Left colon (tissue), 2 donors: ENCODE measurements around the gene PAQR7. TPM values are rescaled to one million over a fixed set of nuclear protein-coding genes. Genes with fewer than 3 reads are reported as not detected.
A peak's percentile ranks its signal among the peaks of the same experiment; 100 is the strongest.

Experiments used
- ATAC-seq: fragments of 200-7000 bp; cut with Tn5 transposase; one replicate; pipeline ENCODE4 v1.9.1; 2020; ENCODE audit warnings: mild to moderate bottlenecking, moderate library complexity
- DNase-seq, 2 donors: peaks; one replicate each; pipeline ENCODE4 v3.0.0-alpha.2; 2020
- intact Hi-C, 2 donors: fragments of 100-400 bp; cut with DNase I in 1 of 2; cut with micrococcal nuclease in 1 of 2; formaldehyde crosslinking; loops; one replicate each; pipeline versions ENCODE4 v1.11.2 to v1.14.0; 2022; cut with DNase I, micrococcal nuclease
- total RNA-seq, 2 donors: library from RNA; stranded (reverse); fragmentation: NEBNext Ultra II Directional; extraction: Animal tissue kit (Norgen Biotek cat#: 25700); gene quantifications; one replicate each; pipeline ENCODE4 v1.2.1, GENCODE V29; 2021
- donor health status: DM: no; HTN: no; CAD: no.
- donor health status: DM: yes; HTN: yes; CAD: no.

PAQR7 gene
- total RNA-seq, 2 donors from 2014 or later: 2.3 to 3.3 TPM

DNA sequence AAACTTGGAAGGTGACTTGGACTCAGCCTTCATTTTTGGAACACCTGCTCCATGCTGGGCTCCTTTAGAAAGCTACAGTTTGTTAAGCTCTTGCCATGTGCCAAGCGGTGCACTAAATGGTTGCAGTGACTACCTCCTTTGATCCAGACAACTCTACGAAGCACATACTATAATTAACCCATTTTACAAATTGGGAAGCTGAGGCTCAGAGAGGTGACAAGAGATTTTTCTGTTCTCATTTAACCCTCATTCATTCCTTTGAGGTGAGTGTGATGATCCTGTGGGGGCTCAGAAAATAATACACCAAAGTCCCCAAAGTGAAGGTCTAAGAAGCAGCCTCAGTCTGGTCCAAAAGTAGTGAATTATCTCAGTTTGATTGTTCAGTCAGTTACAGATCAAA, 1.6 kb upstream of the PAQR7 start:
- intact Hi-C loops: no loop called here
- no peak for ATAC-seq
- DNase-seq: no peak

DNA sequence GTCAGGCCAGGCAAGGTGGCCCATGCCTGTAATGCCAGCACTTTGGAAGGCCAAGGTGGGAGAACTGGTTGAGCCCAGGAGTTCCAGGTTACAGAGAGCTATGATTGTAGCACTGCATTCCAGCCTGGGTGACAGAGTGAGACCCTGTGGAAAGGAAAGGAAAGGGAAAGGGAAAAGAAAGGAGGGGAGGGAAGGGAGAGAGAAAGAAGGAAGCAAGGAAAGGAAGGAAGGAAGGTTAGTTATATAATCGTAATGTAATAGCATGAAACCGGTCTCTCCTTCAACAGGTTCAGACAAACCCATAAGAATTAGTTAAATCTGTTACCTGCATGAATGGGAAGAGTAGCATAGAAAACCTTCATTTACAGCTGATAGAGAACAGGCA, 1.2 kb upstream of the PAQR7 start:
- DNase-seq: no peak
- no peak for ATAC-seq
- intact Hi-C loops: no loop called here

GRCh38 chr1:25875856-25876692, 566 bp upstream of the PAQR7 start:
- intact Hi-C loops: no loop called here
- DNase-seq: no peak

GRCh38 chr1:25874635-25875153, 814 bp downstream of the PAQR7 start:
- ATAC-seq (peak; percentile 2), DNase-seq (no peak)
- intact Hi-C loops: no loop called here

More at GRCh38 chr1:25875856-25876692, 566 bp upstream of the PAQR7 start:
- ATAC-seq: peak; percentile 28

- no peak for ATAC-seq
- no peak for DNase-seq
- intact Hi-C loops: no loop called here
Measured at GRCh38 chr1:25874209-25874608, 1.3 kb downstream of the PAQR7 start.

DNA sequence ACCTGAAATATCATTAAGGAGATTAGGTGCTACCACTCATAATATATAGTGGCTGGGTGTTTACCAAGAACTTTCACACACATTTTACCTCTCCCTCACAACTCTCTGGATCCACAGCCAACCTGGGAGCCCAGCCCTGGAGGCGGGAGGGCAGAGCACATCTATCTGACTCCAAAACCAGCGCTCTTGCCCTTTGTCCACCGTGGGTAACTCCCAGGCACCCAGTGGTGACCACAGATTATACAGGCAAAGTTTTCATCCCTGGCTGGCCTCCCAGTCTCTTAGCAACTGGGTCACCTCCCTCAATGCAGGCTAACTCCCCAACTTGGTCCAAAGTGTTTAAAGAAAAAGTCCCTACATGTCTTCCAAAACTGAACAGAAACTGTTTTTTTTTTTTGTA, 2.4 kb downstream of the PAQR7 start:
- ATAC-seq (peak; percentile 38), DNase-seq (no peak)
- intact Hi-C loops: no loop called here

DNA sequence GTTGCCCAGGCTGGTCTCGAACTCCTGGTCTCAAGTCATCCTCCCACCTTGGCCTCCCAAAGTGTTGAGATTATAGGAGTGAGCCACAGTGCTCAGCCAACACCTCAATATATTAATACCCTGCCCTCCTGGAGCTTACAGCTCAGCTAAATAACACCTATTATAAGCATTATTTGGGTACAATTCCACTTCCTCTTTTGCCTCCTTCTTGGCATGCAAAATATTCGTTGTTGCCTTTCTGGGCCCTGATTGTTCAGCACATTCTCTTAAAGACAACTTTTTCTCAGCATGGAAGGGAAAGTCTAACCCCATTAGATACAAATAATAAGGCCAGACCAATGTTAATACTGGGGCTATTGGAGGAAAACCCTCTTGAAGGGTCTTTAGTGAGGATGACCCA, 2.8 kb downstream of the PAQR7 start:
- intact Hi-C loops: no loop called here
- ATAC-seq: no peak
- no peak for DNase-seq

- no peak for ATAC-seq
Measured at GRCh38 chr1:25871704-25872494, 3.6 kb downstream of the PAQR7 start.

DNA sequence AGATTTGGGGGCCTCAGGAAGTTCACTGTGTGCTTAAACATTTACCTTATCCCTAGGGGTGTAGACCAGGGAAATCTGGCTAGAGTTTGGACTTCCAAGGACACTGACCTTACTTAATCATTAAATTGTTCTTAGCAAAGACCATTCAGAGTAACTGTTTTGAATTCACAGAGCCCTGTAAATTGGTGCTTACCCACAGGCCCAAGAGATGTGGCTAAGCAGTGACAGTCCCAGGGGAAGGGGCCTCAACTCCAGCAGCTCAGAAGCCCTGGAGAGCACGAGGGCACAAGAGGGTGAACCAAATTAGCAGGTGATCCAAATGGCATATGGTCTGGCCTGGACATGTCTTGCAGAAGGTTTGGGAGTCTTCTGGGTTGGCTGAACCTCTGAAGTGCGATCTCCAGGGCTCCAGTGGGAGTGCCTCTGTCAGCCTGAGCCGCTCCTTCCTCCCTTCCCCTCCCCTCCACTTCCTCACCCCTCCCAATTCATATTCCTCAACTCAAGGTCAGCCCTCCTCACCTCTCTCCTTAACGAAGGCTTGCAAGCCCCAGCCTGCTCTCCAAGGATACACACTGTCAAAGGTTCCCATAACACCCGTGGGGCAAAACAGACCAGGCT, 4.3 kb downstream of the PAQR7 start:
- ATAC-seq (peak; percentile 44), DNase-seq (no peak)
- intact Hi-C loops: no loop called here

More at GRCh38 chr1:25871704-25872494, 3.6 kb downstream of the PAQR7 start:
- DNase-seq: no peak
- intact Hi-C loops: no loop called here

DNA sequence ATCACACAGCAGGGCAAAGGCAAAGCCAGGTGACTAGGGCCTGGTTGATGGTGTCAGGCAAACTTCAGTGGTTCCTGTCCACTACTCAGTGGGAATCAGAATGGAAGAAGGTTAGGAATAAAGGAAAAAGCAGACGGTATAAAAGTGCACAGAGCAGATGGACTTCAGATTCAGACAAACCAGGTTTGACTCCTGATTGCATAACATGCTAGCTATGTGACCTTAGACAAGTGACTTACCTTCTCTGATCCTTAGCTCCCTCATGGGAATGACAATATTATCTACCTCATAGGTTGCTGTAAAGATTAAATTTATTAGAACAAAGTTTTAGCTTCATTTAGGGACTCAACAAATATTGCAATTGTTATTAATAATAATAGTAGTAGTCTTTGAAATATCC, 4.9 kb downstream of the PAQR7 start:
- ATAC-seq (no peak), DNase-seq (no peak)
- intact Hi-C loops: no loop called here

GRCh38 chr1:25869909-25870606, 5.5 kb downstream of the PAQR7 start:
- DNase-seq: no peak
- ATAC-seq: no peak
- intact Hi-C loops: no loop called here

DNA sequence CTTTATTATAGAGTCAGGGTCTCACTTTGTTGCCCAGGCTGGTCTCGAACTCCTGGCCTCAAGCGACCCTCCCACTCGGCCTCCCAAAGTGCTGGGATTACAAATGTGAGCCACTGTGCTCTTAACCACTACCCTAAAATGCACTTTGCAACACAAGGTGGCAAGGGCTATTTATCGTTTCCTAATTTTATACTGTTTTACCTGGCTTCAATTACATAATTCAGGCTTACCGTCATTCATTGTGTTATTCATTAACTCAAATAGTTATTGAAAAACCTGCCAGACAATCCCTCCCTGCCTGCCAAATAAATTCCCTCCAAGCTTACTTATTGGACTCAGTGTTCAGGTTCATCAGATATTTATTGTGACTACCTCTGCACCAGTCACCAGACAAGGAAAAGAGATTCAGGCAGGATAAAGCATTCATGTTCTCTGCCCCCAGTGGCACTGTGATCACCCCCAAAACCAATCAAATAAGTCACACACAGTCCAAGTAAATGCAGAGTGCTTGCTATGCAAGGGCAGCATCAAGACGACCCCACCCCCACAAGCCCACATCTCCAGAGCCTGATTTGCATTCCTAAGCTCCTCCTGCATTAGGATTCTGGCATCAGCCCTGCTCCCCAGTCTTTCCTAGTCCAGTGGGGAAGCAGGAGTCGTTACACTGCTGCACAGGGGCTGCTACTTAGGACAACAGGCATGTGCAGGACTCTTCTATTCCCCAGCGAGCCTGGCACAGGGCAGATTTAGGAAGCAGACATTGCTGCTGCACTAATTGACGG, 8.1 kb downstream of the PAQR7 start:
- intact Hi-C loops: no loop called here
- peak; percentile 71 for ATAC-seq

DNA sequence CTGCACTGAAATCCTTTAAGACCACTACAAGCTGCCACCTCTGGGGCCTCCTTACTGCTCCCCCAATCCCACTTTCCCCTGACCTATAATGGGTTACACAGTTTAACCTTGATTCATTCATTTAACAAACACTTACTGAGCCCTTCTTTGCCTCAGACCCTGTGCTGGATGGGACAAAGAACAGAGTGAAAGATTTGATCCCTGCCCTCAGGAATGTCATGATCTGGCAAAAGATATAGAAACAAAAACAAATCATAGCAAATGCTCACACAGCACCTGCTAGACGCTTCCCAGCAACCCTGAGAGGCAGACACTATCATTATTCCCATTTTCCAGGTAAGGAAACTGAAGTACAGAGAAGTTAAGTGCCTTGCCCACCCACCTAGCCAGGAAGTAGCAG, 9.2 kb downstream of the PAQR7 start:
- ATAC-seq (no peak), DNase-seq (no peak)
- intact Hi-C loops: no loop called here

More for the DNA sequence above, 8.1 kb downstream of the PAQR7 start:
- DNase-seq: no peak

DNA sequence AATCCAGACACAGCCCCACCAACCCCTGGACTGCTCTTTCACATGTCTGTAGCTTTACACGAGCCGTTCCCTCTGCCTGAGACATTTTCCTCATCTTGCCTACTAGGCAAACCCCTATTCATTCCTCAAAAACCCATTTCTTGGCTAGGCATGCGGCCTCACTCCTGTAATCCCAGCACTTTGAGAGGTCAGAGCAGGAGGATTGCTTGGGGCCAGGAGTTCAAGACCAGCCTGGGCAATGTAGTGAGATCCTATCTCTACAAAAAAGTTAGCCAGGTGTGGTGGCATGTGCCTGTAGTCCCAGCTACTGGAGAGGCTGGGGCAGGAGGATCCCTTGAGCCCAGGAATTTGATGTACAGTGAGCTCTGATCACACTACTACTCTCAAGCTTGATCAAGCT, 11.1 kb downstream of the PAQR7 start:
- intact Hi-C loops: no loop called here
- DNase-seq (no peak), ATAC-seq (no peak)

DNA sequence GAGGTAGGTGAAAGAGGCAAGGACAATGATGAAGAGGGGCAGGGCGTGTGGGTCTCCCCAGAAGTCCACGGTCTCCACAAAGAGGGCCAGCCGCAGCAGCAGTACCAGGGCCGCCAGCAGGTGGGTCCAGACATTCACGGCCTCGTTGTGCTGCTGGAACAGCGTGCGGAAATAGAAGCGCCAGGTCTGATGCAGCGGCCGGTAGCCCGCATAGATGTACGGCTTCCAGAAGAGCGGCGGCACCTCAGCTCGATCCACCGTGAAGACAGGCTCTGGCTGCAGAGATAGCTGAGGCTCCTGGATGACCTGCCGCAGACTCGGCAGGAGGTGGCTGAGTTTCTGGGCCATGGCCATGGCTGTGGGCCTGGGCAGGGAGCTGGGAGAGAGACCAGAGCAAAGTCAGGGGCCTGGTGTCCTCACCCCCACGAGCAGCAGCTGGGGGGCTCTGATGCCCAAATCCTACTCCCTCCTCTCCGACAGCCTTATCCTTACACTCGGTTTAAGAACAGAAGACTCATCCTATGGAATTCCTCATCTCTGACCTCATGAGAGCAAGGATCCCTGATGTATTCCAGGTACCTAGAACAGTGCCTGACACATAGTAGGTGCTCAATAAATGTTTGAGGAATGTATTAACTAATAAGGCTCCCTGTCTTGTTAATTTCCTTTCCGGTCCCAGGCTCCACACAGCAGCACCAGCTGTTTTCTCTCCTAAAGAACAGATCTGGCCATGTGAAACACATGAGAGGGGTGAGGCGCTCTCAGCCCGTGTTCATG, 11.8 kb downstream of the PAQR7 start:
- intact Hi-C loops: no loop called here
- no peak for ATAC-seq
- DNase-seq: no peak

GRCh38 chr1:25862785-25863485, 12.6 kb downstream of the PAQR7 start:
- intact Hi-C loops: no loop called here
- no peak for DNase-seq
- ATAC-seq: no peak
